HepG2 (cell line): Measurements from ENCODE around the gene LCAT. TPM values are rescaled to one million over a fixed set of nuclear protein-coding genes. Genes with fewer than 3 reads are reported as not detected.

ENCODE experiments used
- FIP1L1 ChIP-seq: fragments of 200-400 bp; formaldehyde crosslinking; IDR thresholded peaks from 2 replicates; pipeline ENCODE4 v1.6.1; 2018; ENCODE audit warnings: low read depth, mild to moderate bottlenecking, low read length, moderate library complexity, borderline replicate concordance; ENCODE audit not compliant: insufficient read depth
- HMGXB4 ChIP-seq, 2 experiments: sonication (generic) in 1 of 2; formaldehyde crosslinking in 1 of 2; IDR thresholded peaks; 2 replicates each; pipeline versions ENCODE4 v1.4.0 to v1.6.1; 2018 to 2020; ENCODE audit warnings: missing genetic modification reagents in 2 of 2, borderline replicate concordance in 1 of 2, low read depth in 1 of 2, mild to moderate bottlenecking in 1 of 2, missing biosample characterization in 1 of 2
- RCOR2 ChIP-seq: IDR thresholded peaks from 2 replicates; pipeline ENCODE4 v1.6.1; 2016; ENCODE audit warnings: missing biosample characterization, missing genetic modification reagents
- REXO4 ChIP-seq: sonication (generic); formaldehyde crosslinking; IDR thresholded peaks from 2 replicates; pipeline ENCODE4 v1.8.0; 2022; ENCODE audit warnings: missing genetic modification reagents, mild to moderate bottlenecking, borderline replicate concordance
- RFX3 ChIP-seq: IDR thresholded peaks from 2 replicates; pipeline ENCODE4 v1.6.1; 2016; ENCODE audit warnings: missing biosample characterization, missing genetic modification reagents
- SAFB2 ChIP-seq: sonication (generic); formaldehyde crosslinking; IDR thresholded peaks from 2 replicates; pipeline ENCODE4 v1.5.1; 2020; ENCODE audit warnings: missing genetic modification reagents, low read depth, mild to moderate bottlenecking, borderline replicate concordance
- SALL2 ChIP-seq: sonication (generic); formaldehyde crosslinking; IDR thresholded peaks from 2 replicates; pipeline ENCODE4 v1.8.1; 2023; ENCODE audit warnings: mild to moderate bottlenecking, missing genetic modification reagents, inconsistent platforms
- SMARCC2 ChIP-seq: fragments of 450-650 bp; IDR thresholded peaks from 2 replicates; pipeline ENCODE4 v1.6.1; 2017; ENCODE audit warnings: antibody characterized with exemption, mild to moderate bottlenecking
- SMYD3 ChIP-seq: sonication (generic); formaldehyde crosslinking; IDR thresholded peaks from 2 replicates; pipeline ENCODE4 v1.8.1; 2023; ENCODE audit warnings: mild to moderate bottlenecking, missing genetic modification reagents
- SOX5 ChIP-seq: IDR thresholded peaks from 2 replicates; pipeline ENCODE4 v1.6.1; 2016; ENCODE audit warnings: borderline replicate concordance
- TERF1 ChIP-seq: sonication (generic); formaldehyde crosslinking; IDR thresholded peaks from 2 replicates; pipeline ENCODE4 v1.8.0; 2022; ENCODE audit warnings: mild to moderate bottlenecking, missing genetic modification reagents, moderate library complexity
- ZFP36 ChIP-seq: fragments of 150-350 bp; IDR thresholded peaks from 2 replicates; pipeline ENCODE4 v1.6.1; 2018; ENCODE audit warnings: borderline replicate concordance, low read length, low read depth; ENCODE audit not compliant: partially characterized antibody
- ZNF101 ChIP-seq: sonication (generic); formaldehyde crosslinking; IDR thresholded peaks from 2 replicates; pipeline ENCODE4 v1.4.0; 2020; ENCODE audit warnings: mild to moderate bottlenecking, low read depth, missing genetic modification reagents, borderline replicate concordance
- ZNF263 ChIP-seq: sonication (generic); formaldehyde crosslinking; IDR thresholded peaks from 2 replicates; pipeline ENCODE4 v1.4.0; 2020; ENCODE audit warnings: missing genetic modification reagents
- ZNF891 ChIP-seq: sonication (generic); formaldehyde crosslinking; IDR thresholded peaks from 2 replicates; pipeline ENCODE4 v1.5.0; 2020; ENCODE audit warnings: mild to moderate bottlenecking, missing genetic modification reagents
- polyA plus RNA-seq, 8 experiments: library from polyadenylated mRNA; depleted of rRNA in 3 of 8; stranded (reverse) in 7 of 8; unstranded in 1 of 8; fragments of >200 nt; fragmentation: Illumina TruSeq in 4 of 8; extraction: Trizol in 4 of 8; gene quantifications; 2 replicates each; pipeline versions ENCODE4 v1.2.1 to v1.2.3, GENCODE V29; 2011 to 2016; ENCODE audit warnings: low read depth in 4 of 8, missing spikeins in 1 of 8, mixed read lengths in 1 of 8; ENCODE audit not compliant: insufficient read depth in 1 of 8
- total RNA-seq, 5 experiments: library from RNA; depleted of rRNA; stranded (reverse); fragments of >200 nt; fragmentation: Illumina TruSeq; extraction: Trizol; gene quantifications; 2 replicates each; pipeline ENCODE4 v1.2.3, GENCODE V29; 2016; ENCODE audit warnings: low read depth in 1 of 5
- TF ChIP-seq, protein P1 (sequence below): sonication (generic); formaldehyde crosslinking; IDR thresholded peaks from 2 replicates; pipeline ENCODE4 v1.4.0; 2020; ENCODE audit warnings: mild to moderate bottlenecking, missing genetic modification reagents
- TF ChIP-seq, protein P2 (sequence below): sonication (generic); formaldehyde crosslinking; IDR thresholded peaks from 2 replicates; pipeline ENCODE4 v1.5.1; 2020; ENCODE audit warnings: mild to moderate bottlenecking, missing genetic modification reagents, borderline replicate concordance
- TF ChIP-seq, protein P3 (sequence below): sonication (generic); formaldehyde crosslinking; IDR thresholded peaks from 2 replicates; pipeline ENCODE4 v1.4.0; 2020; ENCODE audit warnings: missing genetic modification reagents
- TF ChIP-seq, protein P4 (sequence below): sonication (generic); formaldehyde crosslinking; conservative IDR thresholded peaks from 2 replicates; pipeline ENCODE4 v1.8.1; 2023; ENCODE audit warnings: missing genetic modification reagents

LCAT gene
- total and polyA plus RNA-seq, 2 of the 13 experiments (the other 11 are each of a cell fraction or from before 2014, with no cell fraction given), result 36.1 to 38.9 TPM

DNA sequence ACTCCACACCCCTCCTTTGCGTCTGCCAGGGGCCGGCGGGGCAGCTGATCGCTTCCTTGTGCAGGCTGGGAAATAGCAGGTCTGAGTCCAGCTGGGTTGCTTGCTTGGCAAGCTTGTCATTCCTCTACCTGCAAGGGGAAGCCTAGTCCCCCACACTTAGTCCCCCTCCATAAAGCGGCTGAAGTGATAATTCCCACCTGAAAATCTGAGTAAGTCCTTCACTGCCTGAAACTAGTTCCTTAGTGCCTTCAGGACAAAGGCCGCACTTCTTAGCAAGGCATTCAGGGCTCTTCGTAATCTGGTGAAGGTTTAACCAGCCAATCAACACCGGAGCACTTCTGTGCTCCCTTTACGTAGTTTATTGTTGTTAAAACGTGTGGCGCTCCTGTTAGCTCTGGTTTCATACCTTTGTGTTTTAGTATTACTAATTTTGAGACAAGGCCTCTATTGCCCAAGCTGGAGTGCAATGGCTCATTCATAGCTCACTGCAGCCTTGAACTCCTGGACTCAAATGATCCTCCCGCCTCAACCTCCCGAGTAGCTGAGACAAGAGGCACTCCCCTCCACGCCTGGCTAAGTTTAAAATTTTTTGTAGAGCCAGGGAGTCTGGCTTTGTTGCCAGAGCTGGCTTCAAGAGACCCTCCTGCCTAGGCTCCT lies 50.0 kb downstream of the LCAT start (continued):
- TF ChIP-seq, protein P1, sequence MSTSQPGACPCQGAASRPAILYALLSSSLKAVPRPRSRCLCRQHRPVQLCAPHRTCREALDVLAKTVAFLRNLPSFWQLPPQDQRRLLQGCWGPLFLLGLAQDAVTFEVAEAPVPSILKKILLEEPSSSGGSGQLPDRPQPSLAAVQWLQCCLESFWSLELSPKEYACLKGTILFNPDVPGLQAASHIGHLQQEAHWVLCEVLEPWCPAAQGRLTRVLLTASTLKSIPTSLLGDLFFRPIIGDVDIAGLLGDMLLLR (CRISPR knock-in tag), result no peak
- TF ChIP-seq ZFP36, result no peak
- TF ChIP-seq ZNF891 (CRISPR knock-in tag), result no peak; the same call in 1 of the 2 replicates
- TF ChIP-seq, protein P2, sequence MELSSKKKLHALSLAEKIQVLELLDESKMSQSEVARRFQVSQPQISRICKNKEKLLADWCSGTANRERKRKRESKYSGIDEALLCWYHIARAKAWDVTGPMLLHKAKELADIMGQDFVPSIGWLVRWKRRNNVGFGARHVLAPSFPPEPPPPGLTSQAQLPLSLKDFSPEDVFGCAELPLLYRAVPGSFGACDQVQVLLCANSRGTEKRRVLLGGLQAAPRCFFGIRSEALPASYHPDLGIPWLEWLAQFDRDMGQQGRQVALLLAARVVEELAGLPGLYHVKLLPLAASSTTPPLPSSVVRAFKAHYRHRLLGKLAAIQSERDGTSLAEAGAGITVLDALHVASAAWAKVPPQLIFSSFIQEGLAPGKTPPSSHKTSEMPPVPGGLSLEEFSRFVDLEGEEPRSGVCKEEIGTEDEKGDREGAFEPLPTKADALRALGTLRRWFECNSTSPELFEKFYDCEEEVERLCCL (CRISPR knock-in tag), result no peak
- TF ChIP-seq FIP1L1, result no peak
- no peak for TF ChIP-seq SAFB2 (CRISPR knock-in tag)
- TF ChIP-seq, protein P3, sequence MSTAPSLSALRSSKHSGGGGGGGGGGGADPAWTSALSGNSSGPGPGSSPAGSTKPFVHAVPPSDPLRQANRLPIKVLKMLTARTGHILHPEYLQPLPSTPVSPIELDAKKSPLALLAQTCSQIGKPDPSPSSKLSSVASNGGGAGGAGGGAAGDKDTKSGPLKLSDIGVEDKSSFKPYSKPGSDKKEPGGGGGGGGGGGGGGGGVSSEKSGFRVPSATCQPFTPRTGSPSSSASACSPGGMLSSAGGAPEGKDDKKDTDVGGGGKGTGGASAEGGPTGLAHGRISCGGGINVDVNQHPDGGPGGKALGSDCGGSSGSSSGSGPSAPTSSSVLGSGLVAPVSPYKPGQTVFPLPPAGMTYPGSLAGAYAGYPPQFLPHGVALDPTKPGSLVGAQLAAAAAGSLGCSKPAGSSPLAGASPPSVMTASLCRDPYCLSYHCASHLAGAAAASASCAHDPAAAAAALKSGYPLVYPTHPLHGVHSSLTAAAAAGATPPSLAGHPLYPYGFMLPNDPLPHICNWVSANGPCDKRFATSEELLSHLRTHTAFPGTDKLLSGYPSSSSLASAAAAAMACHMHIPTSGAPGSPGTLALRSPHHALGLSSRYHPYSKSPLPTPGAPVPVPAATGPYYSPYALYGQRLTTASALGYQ (CRISPR knock-in tag), result no peak
- no peak for TF ChIP-seq REXO4 (CRISPR knock-in tag)
- 0 out of 2 replicates have a peak, but pooled peaks have one; percentile 7 for TF ChIP-seq ZNF263
- TF ChIP-seq RFX3 (CRISPR knock-in tag), result no peak
- TF ChIP-seq SMARCC2, result no peak
- TF ChIP-seq SALL2 (CRISPR knock-in tag), result no peak
- TF ChIP-seq, protein P4, sequence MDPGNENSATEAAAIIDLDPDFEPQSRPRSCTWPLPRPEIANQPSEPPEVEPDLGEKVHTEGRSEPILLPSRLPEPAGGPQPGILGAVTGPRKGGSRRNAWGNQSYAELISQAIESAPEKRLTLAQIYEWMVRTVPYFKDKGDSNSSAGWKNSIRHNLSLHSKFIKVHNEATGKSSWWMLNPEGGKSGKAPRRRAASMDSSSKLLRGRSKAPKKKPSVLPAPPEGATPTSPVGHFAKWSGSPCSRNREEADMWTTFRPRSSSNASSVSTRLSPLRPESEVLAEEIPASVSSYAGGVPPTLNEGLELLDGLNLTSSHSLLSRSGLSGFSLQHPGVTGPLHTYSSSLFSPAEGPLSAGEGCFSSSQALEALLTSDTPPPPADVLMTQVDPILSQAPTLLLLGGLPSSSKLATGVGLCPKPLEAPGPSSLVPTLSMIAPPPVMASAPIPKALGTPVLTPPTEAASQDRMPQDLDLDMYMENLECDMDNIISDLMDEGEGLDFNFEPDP (CRISPR knock-in tag), result 0 out of 2 replicates have a peak, but pooled peaks have one; percentile 18
- no peak for TF ChIP-seq ZNF101 (CRISPR knock-in tag)
- TF ChIP-seq SOX5, result no peak
- TF ChIP-seq RCOR2 (CRISPR knock-in tag), result no peak
- TF ChIP-seq TERF1 (CRISPR knock-in tag), result 0 out of 2 replicates have a peak, but pooled peaks have one; percentile 26
- TF ChIP-seq SMYD3 (CRISPR knock-in tag), result no peak
- 0 out of 4 replicates have a peak, but pooled peaks of 1 of the 2 experiments have one; percentile 1 for TF ChIP-seq HMGXB4 (CRISPR knock-in tag; IDR thresholded peaks at IDR 0.05; ENCODE audit: borderline replicate concordance in 1 of 2, low read depth in 1 of 2)
